Measurements from ENCODE around the gene PRKCA. TPM values are rescaled to one million over a fixed set of nuclear protein-coding genes. Genes with fewer than 3 reads are reported as not detected.
"Not testable (repeated sequence)": the region's sequence is repeated elsewhere in the genome, so short reads cannot be mapped to it uniquely, and the experiment has no call there.

The PRKCA gene
- total RNA-seq, 2 donors from 2014 or later = 8.3 to 26.5 TPM

- WGBS = 92% methylated on average over 9 of the region's 9 CpGs
- no peaks in the 10 kb centered on the region for H3K27me3 ChIP-seq (replicated peaks; ENCODE audit: insufficient read depth)
- no peak for TF ChIP-seq CTCF (IDR thresholded peaks at IDR 0.05)
- TF ChIP-seq POLR2AphosphoS5 (IDR thresholded peaks at IDR 0.05) = no peak
- no peak for TF ChIP-seq POLR2A (IDR thresholded peaks at IDR 0.05)
- no peak for DNase-seq (ENCODE audit: low spot score)
- H3K9me3 ChIP-seq = no peaks in the 10 kb centered on the region
- no peaks in the 10 kb centered on the region for H3K4me1 ChIP-seq (replicated peaks)
- H3K36me3 ChIP-seq = no peaks in the 10 kb centered on the region
- H3K4me3 ChIP-seq = no peak overlapping the region
- no peak overlapping the region for H3K27ac ChIP-seq
- intact Hi-C loops (cut with DNase I) = loop anchor here (5.0 kb wide), 1 partner anchor 260 kb away; no protein-coding TSS in a partner anchor
These were observed 415.2 kb downstream of the PRKCA start for GRCh38 chr17:66717641-66718058.

DNA sequence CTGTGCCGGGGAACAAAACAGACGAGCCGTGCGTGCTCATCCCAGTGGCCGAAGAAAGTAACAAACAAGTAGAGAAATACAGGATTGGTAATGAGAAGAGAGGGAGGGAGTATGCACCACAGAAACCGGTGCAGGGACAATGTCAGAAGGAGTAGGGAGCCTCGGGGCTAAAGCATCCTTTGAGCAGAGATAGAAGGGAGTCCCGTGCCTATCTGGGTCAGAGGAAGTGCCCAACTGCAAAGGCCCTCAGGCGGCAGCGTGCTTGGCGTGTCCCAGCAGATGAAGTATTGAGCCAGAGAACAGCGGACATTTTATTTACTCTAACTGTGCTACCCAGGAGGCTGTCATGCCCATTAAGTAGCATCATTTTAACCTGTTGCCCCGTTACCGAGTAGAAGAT is 417.6 kb downstream of the PRKCA start:
- TF ChIP-seq CTCF (IDR thresholded peaks at IDR 0.05) (no peak), POLR2A (IDR thresholded peaks at IDR 0.05) (no peak), POLR2AphosphoS5 (IDR thresholded peaks at IDR 0.05) (no peak)

GRCh38 chr17:66720567-66720966 is 418.2 kb downstream of the PRKCA start:
- WGBS = 97% methylated on average over 5 of the region's 5 CpGs
- Histone ChIP-seq H3K36me3 (no peaks in the 10 kb centered on the region), H3K27me3 (replicated peaks; ENCODE audit: insufficient read depth) (no peaks in the 10 kb centered on the region), H3K27ac (no peak overlapping the region), H3K9me3 (no peaks in the 10 kb centered on the region), H3K4me1 (replicated peaks) (peaks cover 6% of the 10 kb centered on the region), H3K4me3 (no peak overlapping the region)
- DNase-seq (ENCODE audit: low spot score) = no peak
- intact Hi-C loops (cut with DNase I) = no loop called here
- TF ChIP-seq CTCF (IDR thresholded peaks at IDR 0.05) (no peak), POLR2AphosphoS5 (IDR thresholded peaks at IDR 0.05) (no peak), POLR2A (IDR thresholded peaks at IDR 0.05) (no peak)

More for the DNA sequence above, 417.6 kb downstream of the PRKCA start:
- WGBS = 78% methylated on average over 14 of the region's 14 CpGs
- no peaks in the 10 kb centered on the region for H3K27me3 ChIP-seq (replicated peaks; ENCODE audit: insufficient read depth)
- DNase-seq (ENCODE audit: low spot score) = no peak
- no peaks in the 10 kb centered on the region for H3K9me3 ChIP-seq
- H3K36me3 ChIP-seq = no peaks in the 10 kb centered on the region
- H3K4me3 ChIP-seq = no peak overlapping the region
- intact Hi-C loops (cut with DNase I) = no loop called here
- H3K4me1 ChIP-seq (replicated peaks) = peaks cover 3% of the 10 kb centered on the region
- H3K27ac ChIP-seq = no peak overlapping the region

GRCh38 chr17:66722341-66722740 is 419.9 kb downstream of the PRKCA start:
- intact Hi-C loops (cut with DNase I) = no loop called here
- Histone ChIP-seq H3K27ac (no peak overlapping the region), H3K9me3 (no peaks in the 10 kb centered on the region), H3K36me3 (no peaks in the 10 kb centered on the region), H3K27me3 (replicated peaks; ENCODE audit: insufficient read depth) (no peaks in the 10 kb centered on the region), H3K4me3 (no peak overlapping the region), H3K4me1 (replicated peaks) (peaks cover 6% of the 10 kb centered on the region)
- no peak for DNase-seq (ENCODE audit: low spot score)
- TF ChIP-seq POLR2A (IDR thresholded peaks at IDR 0.05) (no peak), CTCF (IDR thresholded peaks at IDR 0.05) (no peak), POLR2AphosphoS5 (IDR thresholded peaks at IDR 0.05) (no peak)
- 93% methylated on average over 2 of the region's 2 CpGs for whole genome bisulfite sequencing

DNA sequence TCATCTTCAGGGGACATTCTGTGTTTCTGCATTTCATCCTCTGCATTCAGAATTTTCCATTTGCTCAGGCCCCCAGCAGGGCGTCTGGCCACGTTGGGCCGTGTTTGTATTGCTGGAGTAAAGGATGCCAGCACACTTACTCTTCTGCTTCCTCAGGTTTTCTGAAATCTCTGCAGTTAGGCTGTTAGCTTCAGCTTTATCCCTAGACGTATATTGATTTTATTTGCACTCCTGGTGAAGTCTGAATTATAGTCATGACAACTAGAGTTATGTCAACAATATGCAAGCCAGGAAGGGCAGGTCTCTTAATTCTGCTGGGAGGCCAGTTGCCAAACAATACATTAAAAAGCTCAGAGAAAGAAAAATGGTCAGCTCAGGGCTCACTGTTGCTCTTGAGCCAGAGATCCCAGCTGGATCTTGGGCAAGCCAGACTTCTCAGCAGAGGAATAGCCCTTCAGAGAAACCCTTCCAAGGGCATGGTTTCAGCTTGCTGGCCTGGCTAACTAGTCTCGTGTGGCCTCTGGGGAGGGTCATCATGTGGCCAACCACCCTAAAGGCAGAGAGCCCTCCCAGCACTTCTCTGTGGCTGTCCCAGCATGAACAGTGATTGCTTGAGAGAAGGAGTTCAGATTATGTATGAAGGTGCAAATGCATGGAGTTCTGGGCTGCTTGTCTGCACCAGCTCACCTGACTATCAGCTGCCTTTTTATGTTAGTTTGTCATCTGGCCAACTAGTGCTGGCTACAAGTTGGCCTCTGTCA is 422.3 kb downstream of the PRKCA start:
- Histone ChIP-seq H3K4me3 (no peak overlapping the region), H3K4me1 (replicated peaks) (peaks cover 6% of the 10 kb centered on the region), H3K36me3 (no peaks in the 10 kb centered on the region), H3K27me3 (replicated peaks; ENCODE audit: insufficient read depth) (no peaks in the 10 kb centered on the region), H3K27ac (peak overlapping the region in 1 of 2 donors; percentile 33), H3K9me3 (no peaks in the 10 kb centered on the region)
- intact Hi-C loops (cut with DNase I) = no loop called here
- no peak for TF ChIP-seq POLR2A (IDR thresholded peaks at IDR 0.05)
- no peak for TF ChIP-seq CTCF (IDR thresholded peaks at IDR 0.05)
- no peak for TF ChIP-seq POLR2AphosphoS5 (IDR thresholded peaks at IDR 0.05)
- 10% methylated on average over 5 of the region's 5 CpGs for whole genome bisulfite sequencing
- peak; percentile 34 for DNase-seq (ENCODE audit: low spot score)

DNA sequence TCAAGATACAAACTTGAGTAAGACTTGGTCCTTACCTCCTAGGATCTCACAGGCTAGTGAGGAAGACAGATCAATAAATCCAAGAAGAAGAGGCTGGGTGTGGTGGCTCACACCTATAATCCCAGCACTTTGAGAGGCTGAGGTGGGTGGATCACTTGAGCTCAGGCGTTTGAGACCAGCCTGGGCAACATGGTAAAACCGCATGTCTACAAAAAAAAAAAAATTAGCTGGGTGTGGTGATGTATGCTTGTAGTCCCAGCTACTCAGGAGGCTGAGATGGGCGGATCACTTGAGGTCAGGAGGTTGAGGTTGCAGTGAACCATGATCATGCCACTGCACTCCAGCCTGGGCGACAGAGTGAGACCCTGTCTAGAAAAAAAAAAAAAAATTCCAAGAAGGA is 423.0 kb downstream of the PRKCA start:
- DNase-seq (ENCODE audit: low spot score); intact Hi-C loops (cut with DNase I); H3K4me3 ChIP-seq; H3K9me3 ChIP-seq; H3K27me3 ChIP-seq (replicated peaks; ENCODE audit: insufficient read depth); H3K36me3 ChIP-seq; H3K4me1 ChIP-seq (replicated peaks); H3K27ac ChIP-seq: not testable (repeated sequence)
- WGBS = 83% methylated on average over 4 of the region's 4 CpGs

Data from prostate gland (tissue), 2 donors.